HFF-Myc (cell line): Measurements from ENCODE around the gene PXMP4.
"Not testable (repeated sequence)": the region's sequence is repeated elsewhere in the genome, so short reads cannot be mapped to it uniquely, and the experiment has no call there.

Experiments
- DNase-seq: peaks from one replicate; pipeline ENCODE4 v3.0.0-alpha.2; 2011; ENCODE audit warnings: low read depth; ENCODE audit errors: extremely low read depth
- H3K4me3 ChIP-seq: replicated peaks from 2 replicates; pipeline ENCODE4 v1.5.1; 2011; ENCODE audit warnings: low read depth, mild to moderate bottlenecking, control low read depth, low read length
- TF ChIP-seq, protein P1 (sequence below): IDR thresholded peaks from 2 replicates; pipeline ENCODE4 v1.5.1; 2012; ENCODE audit warnings: mild to moderate bottlenecking, low read depth, low read length, control low read depth; ENCODE audit errors: missing control alignments

Gene PXMP4

GRCh38 chr20:33704197-33704924 is 15.7 kb downstream of the PXMP4 start:
- TF ChIP-seq, protein P1, sequence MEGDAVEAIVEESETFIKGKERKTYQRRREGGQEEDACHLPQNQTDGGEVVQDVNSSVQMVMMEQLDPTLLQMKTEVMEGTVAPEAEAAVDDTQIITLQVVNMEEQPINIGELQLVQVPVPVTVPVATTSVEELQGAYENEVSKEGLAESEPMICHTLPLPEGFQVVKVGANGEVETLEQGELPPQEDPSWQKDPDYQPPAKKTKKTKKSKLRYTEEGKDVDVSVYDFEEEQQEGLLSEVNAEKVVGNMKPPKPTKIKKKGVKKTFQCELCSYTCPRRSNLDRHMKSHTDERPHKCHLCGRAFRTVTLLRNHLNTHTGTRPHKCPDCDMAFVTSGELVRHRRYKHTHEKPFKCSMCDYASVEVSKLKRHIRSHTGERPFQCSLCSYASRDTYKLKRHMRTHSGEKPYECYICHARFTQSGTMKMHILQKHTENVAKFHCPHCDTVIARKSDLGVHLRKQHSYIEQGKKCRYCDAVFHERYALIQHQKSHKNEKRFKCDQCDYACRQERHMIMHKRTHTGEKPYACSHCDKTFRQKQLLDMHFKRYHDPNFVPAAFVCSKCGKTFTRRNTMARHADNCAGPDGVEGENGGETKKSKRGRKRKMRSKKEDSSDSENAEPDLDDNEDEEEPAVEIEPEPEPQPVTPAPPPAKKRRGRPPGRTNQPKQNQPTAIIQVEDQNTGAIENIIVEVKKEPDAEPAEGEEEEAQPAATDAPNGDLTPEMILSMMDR: no peak
- DNase-seq: no peak
- no peak overlapping the region for H3K4me3 ChIP-seq

DNA sequence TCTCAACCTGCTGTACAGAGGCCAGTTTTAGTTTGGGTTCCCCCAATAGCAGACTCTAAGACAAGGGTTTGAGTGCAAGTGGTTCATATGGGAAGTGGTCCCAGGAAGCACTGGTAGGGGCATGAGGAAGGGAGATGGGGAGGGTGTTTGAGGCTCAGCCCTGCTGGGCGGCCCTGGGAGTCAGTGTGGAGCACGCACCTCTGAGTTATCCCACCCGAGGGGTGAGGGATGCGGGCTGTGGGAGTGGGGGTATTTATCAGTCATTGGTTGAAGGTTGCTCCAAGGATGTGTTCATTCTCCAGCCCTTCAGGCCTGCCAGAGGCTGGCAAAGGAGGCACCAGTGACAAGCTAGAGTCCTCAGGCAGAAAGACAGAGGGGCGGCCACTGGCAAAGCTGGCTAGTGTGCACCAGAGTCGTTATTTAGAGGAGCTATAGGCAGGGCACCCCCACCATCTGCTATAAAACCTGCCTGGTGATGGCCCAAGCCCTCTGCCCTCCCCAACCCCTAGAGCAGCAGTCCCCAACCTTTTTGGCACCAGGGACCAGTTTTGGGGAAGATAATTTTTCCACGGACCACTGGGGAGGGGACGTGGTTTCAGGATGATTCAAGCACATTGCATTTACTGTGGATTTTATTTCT is 16.5 kb downstream of the PXMP4 start:
- H3K4me3 ChIP-seq: no peak overlapping the region
- DNase-seq: no peak
- TF ChIP-seq, protein P1: no peak

GRCh38 chr20:33702861-33703260 is 17.2 kb downstream of the PXMP4 start:
- H3K4me3 ChIP-seq: no peak overlapping the region
- DNase-seq: no peak
- TF ChIP-seq, protein P1: no peak

- no peak for DNase-seq
- no peak overlapping the region for H3K4me3 ChIP-seq
- TF ChIP-seq, protein P1: no peak
Observed at GRCh38 chr20:33701629-33702450, 18.3 kb downstream of the PXMP4 start.

DNA sequence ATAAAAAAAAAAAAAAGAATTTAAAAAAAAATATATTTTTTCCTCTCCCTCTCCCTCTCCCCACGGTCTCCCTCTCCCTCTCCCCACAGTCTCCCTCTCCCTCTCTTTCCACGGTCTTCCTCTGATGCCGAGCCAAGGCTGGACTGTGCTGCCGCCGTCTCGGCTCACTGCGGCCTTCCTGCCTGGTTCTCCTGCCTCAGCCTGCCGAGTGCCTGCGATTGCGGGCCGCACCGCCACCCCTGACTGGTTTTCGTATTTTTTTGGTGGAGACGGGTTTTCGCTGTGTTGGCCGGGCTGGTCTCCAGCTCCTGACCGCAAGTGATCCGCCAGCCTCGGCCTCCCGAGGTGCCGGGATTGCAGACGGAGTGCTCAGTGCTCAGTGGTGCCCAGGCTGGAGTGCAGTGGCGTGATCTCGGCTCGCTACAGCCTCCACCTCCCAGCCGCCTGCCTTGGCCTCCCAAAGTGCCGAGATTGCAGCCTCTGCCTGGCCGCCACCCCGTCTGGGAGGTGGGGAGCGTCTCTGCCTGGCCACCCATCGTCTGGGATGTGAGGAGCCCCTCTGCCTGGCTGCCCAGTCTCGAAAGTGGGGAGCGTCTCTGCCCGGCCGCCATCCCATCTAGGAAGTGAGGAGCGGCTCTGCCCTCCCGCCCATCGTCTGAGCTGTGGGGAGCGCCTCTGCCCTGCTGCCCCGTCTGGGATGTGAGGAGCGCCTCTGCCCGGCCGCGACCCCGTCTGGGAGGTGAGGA is 19.2 kb downstream of the PXMP4 start:
- H3K4me3 ChIP-seq, DNase-seq: not testable (repeated sequence)

DNA sequence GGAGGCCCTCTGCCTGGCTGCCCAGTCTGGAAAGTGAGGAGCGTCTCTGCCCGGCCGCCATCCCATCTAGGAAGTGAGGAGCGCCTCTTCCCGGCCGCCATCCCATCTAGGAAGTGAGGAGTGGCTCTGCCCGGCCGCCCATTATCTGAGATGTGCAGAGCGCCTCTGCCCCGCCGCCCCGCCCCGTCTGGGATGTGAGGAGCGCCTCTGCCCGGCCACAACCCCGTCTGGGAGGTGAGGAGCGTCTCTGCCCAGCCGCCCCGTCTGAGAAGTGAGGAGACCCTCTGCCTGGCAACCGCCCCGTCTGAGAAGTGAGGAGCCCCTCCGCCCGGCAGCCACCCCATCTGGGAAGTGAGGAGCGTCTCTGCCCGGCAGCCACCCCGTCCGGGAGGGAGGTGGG is 21.1 kb downstream of the PXMP4 start:
- DNase-seq, H3K4me3 ChIP-seq: not testable (repeated sequence)

DNA sequence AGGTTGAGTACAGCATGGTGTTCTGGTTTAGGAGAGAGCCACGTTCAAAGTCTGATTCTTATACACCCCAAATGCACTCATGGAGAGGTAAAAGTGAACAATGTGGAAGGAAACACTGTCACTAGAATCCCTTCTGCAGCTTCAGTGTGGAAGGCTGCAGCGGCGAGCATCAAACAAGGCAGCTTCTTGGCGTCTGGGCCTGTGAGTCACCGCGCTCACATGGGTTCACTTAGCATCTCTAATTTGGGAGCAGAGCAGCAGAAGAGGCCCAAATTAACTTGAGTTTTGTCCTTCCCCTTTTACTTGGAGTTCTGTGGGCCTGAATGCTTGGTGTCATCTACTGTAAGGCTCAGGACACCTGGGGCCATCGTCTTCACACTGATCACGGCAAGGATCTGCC is 23.0 kb downstream of the PXMP4 start:
- TF ChIP-seq, protein P1: no peak
- no peak for DNase-seq
- H3K4me3 ChIP-seq: no peak overlapping the region
